GM18858 (cell line): ENCODE data around the gene CCDC57.

Experiments used
- ATAC-seq: cut with Tn5 transposase; IDR thresholded peaks from one replicate; pipeline ENCODE4 v1.9.1; 2021; ENCODE audit not compliant: unreplicated experiment

The CCDC57 gene

GRCh38 chr17:82129095-82129494 lies 83.5 kb downstream of the CCDC57 start:
- ATAC-seq, result no peak

DNA sequence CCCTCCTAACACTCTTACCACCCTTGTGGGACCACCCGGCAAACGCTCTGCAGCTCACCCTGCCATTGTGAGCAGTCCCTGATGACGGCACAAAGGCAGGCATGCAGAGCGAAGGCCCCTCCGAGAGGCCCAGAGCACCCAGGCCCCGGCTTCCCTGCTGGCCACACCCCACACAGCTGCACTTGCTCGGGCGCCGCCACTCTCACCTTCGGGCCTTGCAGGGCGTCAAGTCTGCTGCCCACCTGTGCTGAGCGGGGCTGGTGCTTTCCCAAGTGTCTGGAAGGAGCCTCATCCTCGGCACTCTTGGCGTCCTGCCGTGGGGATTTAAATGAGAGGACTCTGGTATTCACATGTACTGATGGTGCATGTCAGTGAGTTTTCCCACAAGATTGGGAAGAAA lies 84.4 kb downstream of the CCDC57 start:
- no peak for ATAC-seq

DNA sequence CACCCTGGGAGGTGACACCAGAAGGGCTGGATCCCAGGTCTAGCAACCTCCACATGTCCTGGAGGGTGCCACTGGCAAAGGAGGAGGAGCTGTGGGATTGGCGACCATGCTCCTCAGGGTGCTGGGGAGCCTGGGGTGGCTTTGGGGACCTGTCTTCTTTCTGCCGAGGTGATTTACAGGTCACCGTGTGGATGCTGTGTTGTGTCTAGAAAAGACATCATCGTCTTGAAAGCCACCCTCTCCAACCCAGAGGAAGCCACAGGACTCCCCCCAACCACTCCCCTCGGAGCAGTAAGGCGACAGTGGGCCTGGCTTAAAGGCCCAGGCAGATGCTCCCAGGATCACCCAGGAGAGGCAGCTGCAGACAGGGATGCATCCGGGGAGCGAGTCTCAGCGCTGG lies 84.9 kb downstream of the CCDC57 start:
- no peak for ATAC-seq

GRCh38 chr17:82127315-82127595 lies 85.4 kb downstream of the CCDC57 start:
- ATAC-seq, result no peak

GRCh38 chr17:82126556-82127314 lies 85.9 kb downstream of the CCDC57 start:
- no peak for ATAC-seq

GRCh38 chr17:82124101-82124500 lies 88.5 kb downstream of the CCDC57 start:
- ATAC-seq, result no peak

- ATAC-seq, result no peak
Observed at GRCh38 chr17:82121660-82122629, 90.7 kb downstream of the CCDC57 start.

GRCh38 chr17:82121246-82121645 lies 91.4 kb downstream of the CCDC57 start:
- no peak for ATAC-seq

DNA sequence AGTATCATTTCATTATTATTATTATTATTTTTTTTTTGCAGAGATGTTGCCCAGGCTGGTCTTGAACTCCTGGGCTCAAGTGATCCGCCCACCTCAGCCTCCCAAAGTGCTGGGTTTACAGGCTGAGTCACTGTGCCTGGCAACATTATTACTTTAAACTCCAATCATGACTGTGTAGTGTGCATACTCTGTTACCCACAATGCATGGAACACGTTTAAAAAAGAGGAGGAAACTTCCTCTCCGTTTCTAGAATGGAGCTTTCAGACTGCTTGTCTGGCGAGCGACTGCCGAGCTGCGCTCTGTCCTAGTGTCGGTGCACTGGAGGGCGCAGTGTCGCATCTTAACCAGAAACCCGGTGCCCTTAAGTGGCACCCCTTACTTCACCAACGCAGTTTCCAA lies 92.5 kb downstream of the CCDC57 start:
- ATAC-seq, result no peak

- ATAC-seq, result no peak
Observed at GRCh38 chr17:82118815-82119380, 93.7 kb downstream of the CCDC57 start.

DNA sequence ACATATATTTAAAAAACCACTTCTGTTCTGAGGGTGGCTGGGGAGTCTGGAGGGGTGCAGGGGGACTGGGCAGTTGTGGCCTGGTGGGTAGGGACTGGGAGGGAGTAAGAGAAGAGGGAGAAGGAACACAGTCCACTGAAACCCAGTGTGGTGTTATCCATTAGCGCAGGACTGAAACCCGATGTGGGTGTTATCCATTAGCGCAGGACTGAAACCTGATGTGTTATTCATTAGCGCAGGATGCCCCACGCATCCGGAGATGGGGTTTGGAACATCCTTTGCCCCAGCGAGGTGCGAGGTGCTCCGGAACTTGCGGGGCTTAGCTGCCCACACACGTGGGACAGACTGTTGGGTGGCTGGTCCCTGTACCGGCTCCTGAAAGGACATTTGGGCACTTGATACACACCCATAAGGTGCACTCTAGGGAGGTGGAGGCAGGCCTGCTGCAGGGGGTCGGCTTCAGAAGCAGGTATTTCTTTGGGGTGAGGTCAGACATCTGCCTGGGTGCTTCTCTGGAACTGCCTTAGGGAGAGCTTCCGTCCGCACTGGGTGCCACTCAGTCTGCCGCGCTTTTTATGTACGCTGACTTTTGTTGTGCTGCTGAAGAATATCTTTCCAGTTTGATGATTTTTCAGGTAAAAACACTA lies 94.4 kb downstream of the CCDC57 start:
- ATAC-seq, result no peak

GRCh38 chr17:82117139-82118090 lies 95.2 kb downstream of the CCDC57 start:
- ATAC-seq, result no peak

DNA sequence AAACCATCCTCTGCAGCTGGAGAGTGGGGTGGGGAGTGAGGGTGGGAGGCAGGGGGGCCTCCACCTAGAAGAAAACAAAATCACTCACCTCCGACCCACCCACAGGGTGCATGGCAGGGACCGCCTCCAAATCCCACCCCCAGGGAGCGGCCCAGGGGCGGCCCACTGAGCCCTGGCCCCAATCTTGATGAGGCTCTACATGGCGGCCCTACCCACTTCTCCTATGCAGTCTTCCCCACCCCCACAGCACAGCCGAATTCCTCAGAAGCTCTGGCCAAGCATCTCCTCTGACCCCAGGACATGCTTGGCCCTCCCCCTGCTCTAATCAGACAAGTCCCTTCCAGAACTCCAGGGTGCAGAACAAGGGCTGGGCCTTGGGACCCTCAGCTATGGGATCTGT lies 96.4 kb downstream of the CCDC57 start:
- no peak for ATAC-seq

- no peak for ATAC-seq
Observed at GRCh38 chr17:82114872-82115271, 97.8 kb downstream of the CCDC57 start.

- ATAC-seq, result no peak
Observed at GRCh38 chr17:82114447-82114846, 98.2 kb downstream of the CCDC57 start.

GRCh38 chr17:82113941-82114340 lies 98.7 kb downstream of the CCDC57 start:
- ATAC-seq, result no peak

GRCh38 chr17:82113422-82113821 lies 99.2 kb downstream of the CCDC57 start:
- ATAC-seq, result no peak

DNA sequence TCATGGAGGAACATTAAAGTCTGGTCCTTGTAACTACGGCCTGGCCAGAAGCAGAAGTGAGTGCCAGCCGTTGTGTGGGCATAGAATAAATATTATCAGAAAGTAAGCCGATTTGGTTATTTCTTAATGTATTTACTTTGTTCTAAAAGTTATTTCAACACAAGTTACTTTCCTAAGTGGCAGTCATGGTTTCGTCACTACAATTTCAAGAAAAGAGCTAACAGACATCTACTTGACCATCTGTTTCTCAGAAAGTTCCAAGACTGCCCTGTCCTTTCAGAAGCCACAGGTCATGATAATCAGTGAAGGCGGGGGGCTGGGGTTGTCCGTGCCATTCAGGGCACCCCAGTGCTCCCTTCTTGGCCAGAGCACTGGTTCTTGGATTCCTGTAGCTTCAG lies 99.7 kb downstream of the CCDC57 start:
- no peak for ATAC-seq

DNA sequence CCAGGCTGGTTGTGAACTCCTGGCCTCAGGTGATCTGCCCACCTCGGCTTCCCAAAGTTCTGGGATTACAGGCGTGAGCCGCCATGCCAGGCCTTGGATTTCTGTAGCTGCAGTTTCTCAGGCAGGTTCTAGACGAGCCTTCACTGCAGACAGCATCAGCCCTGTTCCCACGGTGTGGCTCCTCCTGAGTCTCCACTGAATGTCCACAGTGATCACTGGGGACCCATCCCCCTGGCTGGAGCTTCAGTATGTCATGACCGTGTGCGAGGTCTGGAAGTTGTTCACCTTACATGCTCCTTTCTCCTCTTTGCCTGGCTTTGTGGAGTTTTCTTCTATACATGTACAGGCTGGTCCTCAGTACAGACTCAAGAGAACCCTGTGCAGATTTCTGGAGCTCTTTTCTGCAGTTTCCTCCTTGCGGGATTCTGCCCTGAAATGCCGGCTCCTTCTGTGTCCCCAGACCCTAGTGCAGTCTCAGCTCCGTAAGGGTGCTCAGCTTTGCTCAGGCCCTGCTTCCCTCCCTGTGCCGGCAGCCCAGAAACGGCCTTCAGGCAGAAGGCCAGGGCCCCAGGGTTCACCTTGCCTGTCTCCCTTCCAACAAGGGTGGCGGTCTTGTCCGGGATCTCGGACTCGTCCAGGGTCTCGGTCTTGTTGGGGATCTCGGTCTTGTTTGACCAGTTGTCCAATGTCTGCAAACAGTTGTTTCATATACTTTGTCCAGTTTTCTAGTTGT lies 100.3 kb downstream of the CCDC57 start:
- no peak for ATAC-seq

- ATAC-seq, result no peak
Observed at GRCh38 chr17:82110298-82110697, 102.3 kb downstream of the CCDC57 start.
